Measurements from ENCODE around the gene PCGF6.
"Not testable (repeated sequence)": the region's sequence is repeated elsewhere in the genome, so short reads cannot be mapped to it uniquely, and the experiment has no call there.

DNA sequence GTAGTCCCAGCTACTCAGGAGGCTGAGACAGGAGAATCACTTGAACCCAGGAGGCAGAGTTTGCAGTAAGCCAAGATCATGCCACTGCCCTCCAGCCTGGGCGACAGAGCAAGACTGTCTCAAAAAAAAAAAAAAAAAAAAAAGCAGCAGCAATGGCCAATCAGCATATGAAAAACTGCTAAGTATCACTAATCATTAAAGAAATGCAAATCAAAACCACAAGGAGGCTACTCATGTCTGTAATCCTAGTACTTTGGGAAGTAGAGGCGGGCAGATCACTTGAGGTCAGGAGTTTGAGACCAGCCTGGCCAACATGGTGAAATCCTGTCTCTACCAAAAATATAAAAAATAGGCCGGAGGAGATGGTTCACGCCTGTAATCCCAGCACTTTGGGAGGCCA is 3.6 kb upstream of the PCGF6 start:
- not testable (repeated sequence) for TF ChIP-seq POLR2AphosphoS5 (IDR thresholded peaks at IDR 0.05; ENCODE audit: low read depth, low read length); POLR2A (IDR thresholded peaks at IDR 0.05; ENCODE audit: low read depth, low read length); TAF1 (IDR thresholded peaks at IDR 0.05; ENCODE audit: borderline replicate concordance, low read depth, low read length)

Data from GM12892 (cell line).